Subcutaneous abdominal adipose tissue (tissue), 5 donors: ENCODE results near the gene ZBTB47.

ENCODE experiments used
- H3K27ac ChIP-seq: one replicate; pipeline ENCODE4 v1.7.0; 2013; ENCODE audit warnings: low read depth, mild to moderate bottlenecking, inconsistent platforms, low read length, moderate library complexity
- H3K27me3 ChIP-seq, 5 donors: one replicate each; pipeline ENCODE4 v1.7.0; 2013; ENCODE audit warnings: low read length in 5 of 5, inconsistent platforms in 1 of 5; ENCODE audit not compliant: control insufficient read depth in 5 of 5, insufficient read depth in 4 of 5
- H3K36me3 ChIP-seq, 5 donors: one replicate each; pipeline ENCODE4 v1.7.0; 2013; ENCODE audit warnings: low read length in 5 of 5; ENCODE audit not compliant: control insufficient read depth in 5 of 5, insufficient read depth in 5 of 5
- H3K4me1 ChIP-seq, 5 donors: one replicate each; pipeline ENCODE4 v1.7.0; 2013; ENCODE audit warnings: low read length in 5 of 5, mild to moderate bottlenecking in 3 of 5, moderate library complexity in 1 of 5; ENCODE audit not compliant: control insufficient read depth in 5 of 5, insufficient read depth in 5 of 5
- H3K4me3 ChIP-seq, 5 donors: one replicate each; pipeline ENCODE4 v1.7.0; 2013; ENCODE audit warnings: low read length in 5 of 5, low read depth in 1 of 5
- H3K9ac ChIP-seq, 5 donors: one replicate each; pipeline ENCODE4 v1.7.0; 2013; ENCODE audit warnings: low read length in 5 of 5, mild to moderate bottlenecking in 4 of 5, moderate library complexity in 3 of 5
- H3K9me3 ChIP-seq, 5 donors: one replicate each; pipeline ENCODE4 v1.7.0; 2013; ENCODE audit warnings: low read length in 5 of 5; ENCODE audit not compliant: control insufficient read depth in 5 of 5
- donor health status: healthy.
- donor health status: healthy.
- donor health status: healthy.
- donor health status: healthy.
- donor health status: healthy.

ZBTB47 gene

DNA sequence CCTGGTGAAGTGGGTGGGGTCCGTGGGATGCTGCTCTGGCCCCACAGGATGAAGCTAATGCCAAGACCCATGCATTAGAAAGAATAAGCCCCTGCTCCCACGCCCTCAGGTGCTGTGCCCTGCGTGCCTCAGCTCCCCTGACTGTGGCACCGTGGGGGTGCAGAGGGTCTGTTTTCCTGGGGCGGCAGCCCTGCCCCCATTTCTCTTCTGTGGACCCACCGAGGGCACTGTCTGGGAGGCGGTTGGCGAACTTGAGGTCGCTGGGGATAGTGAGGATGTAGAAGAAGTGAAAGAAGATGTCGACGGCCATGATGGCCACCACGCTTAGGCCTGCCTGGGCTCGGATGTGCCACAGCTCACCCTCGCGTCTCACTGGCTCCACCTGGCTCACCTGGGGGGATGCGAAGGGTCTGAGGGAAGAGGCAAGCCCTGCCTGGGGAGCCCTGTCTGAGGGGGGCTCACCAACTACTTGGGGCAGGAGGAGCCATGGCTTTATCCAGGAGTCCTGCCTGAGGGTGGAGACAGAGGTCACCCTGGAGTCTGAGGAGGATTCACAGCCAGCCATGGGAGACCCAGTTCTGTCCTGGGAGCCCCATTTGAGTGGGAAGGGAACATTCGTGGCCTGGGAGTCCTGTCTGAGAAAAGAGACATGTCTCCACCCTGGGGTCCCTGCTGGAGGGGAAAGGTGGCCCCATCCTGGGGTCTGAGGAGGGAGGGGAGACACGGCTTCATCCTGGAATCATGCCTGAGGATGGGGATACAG, 44.0 kb downstream of the ZBTB47 start:
- Histone ChIP-seq H3K9me3 (no peaks in the 10 kb centered on the region), H3K4me1 (no peaks in the 10 kb centered on the region), H3K4me3 (no peak overlapping the region), H3K36me3 (no peaks in the 10 kb centered on the region), H3K9ac (no peak overlapping the region), H3K27me3 (peaks cover 0 to 13% (median 3%) of the 10 kb centered on the region in 5 donors), H3K27ac (no peak overlapping the region)

- Histone ChIP-seq H3K9me3 (no peaks in the 10 kb centered on the region), H3K27ac (no peak overlapping the region), H3K27me3 (peaks cover 0 to 17% (median 3%) of the 10 kb centered on the region in 5 donors), H3K9ac (no peak overlapping the region), H3K36me3 (no peaks in the 10 kb centered on the region), H3K4me1 (no peaks in the 10 kb centered on the region), H3K4me3 (no peak overlapping the region)
These were observed 44.9 kb downstream of the ZBTB47 start for GRCh38 chr3:42698216-42698910.

- Histone ChIP-seq H3K4me1 (no peaks in the 10 kb centered on the region), H3K27ac (no peak overlapping the region), H3K27me3 (peaks cover 0 to 17% (median 3%) of the 10 kb centered on the region in 5 donors), H3K9ac (no peak overlapping the region), H3K36me3 (no peaks in the 10 kb centered on the region), H3K9me3 (no peaks in the 10 kb centered on the region), H3K4me3 (no peak overlapping the region)
These were observed 45.4 kb downstream of the ZBTB47 start for GRCh38 chr3:42698911-42699230.

GRCh38 chr3:42699511-42699971, 46.0 kb downstream of the ZBTB47 start:
- Histone ChIP-seq H3K9ac (no peak overlapping the region), H3K4me1 (no peaks in the 10 kb centered on the region), H3K4me3 (no peak overlapping the region)

DNA sequence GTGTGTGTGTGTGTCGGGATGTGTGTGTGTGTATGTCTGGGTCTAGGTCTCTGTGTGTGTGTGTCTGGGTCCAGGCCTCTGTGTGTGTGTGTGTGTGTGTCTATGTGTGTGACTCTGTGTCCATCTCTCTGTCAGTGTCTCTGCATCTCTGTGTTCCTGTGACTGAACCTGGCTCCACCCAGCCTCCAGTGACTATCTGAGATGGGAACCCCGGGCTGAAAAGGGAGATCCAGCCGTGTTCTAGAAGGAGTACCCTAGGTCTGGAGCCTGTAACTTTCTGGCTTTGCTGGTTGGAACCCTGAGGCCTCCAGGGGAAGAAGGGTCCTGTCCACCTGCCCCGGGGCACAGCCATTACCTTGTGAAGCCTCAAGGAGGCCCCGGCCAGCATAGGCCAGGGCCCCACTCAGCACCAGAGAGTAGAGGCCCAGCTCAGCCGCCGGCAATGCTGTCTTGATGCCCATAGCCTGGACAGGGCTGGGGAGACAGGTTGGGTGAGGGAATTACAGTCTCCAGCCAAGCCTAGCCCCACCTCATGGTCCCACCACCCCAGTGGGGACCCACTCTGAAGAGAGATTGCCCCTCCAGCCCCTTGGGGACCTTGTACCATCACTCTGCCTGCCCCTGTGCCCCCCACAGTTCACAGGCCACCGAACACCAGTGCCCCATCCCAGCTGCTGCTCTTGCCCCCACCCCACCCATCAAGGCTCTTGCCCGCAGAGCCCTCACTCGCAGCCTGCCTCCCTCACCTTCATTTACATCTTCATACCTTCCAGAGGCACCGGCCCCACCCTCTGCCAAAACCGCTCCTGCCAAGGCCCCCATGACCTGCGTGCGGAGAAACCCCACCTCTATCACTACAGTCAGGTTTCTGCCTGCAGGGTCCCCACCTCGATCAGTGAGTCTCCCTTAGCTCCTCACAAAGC, 47.1 kb downstream of the ZBTB47 start:
- Histone ChIP-seq H3K4me3 (no peak overlapping the region), H3K27me3 (peaks cover 0 to 17% (median 3%) of the 10 kb centered on the region in 5 donors), H3K9me3 (no peaks in the 10 kb centered on the region), H3K9ac (no peak overlapping the region), H3K4me1 (no peaks in the 10 kb centered on the region), H3K36me3 (no peaks in the 10 kb centered on the region), H3K27ac (no peak overlapping the region)

More at GRCh38 chr3:42699511-42699971, 46.0 kb downstream of the ZBTB47 start:
- Histone ChIP-seq H3K36me3 (no peaks in the 10 kb centered on the region), H3K9me3 (no peaks in the 10 kb centered on the region), H3K27me3 (peaks cover 0 to 17% (median 3%) of the 10 kb centered on the region in 5 donors), H3K27ac (no peak overlapping the region)

DNA sequence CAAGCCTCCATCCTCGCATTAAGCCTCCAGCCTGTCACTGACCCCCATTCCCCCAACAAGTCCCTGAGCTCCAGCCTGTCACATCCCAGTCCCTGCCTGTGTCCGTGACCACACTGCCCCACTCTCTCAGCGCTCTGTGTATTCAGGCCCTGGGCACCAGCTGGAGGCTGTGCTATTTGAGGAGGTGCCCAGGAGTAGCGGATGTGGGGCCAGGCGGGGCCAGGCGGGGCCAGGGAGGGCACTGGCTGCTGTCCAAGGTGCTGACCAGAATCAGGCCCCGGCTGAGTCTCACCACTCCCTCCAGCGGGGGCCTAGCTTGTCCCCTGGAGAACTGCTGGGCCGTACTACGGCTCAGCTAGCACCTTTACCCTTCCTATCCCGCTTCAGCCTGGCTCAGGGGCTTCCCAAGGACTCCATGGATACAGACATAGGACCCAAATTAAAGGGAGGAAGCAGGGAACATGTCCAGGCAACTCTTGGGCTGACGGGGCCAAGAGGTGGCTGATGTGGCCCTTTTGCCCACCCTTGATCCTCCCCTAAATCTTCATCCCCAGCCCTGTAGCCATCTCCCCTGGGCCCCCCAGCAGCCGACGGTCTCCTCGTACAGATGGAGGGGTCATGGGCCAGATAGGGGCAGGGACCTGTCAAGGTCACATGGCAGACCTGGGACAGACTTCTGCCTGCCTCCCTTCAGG, 48.0 kb downstream of the ZBTB47 start:
- Histone ChIP-seq H3K27me3 (peaks cover 0 to 17% (median 3%) of the 10 kb centered on the region in 5 donors), H3K36me3 (no peaks in the 10 kb centered on the region), H3K4me3 (no peak overlapping the region), H3K9ac (no peak overlapping the region), H3K9me3 (no peaks in the 10 kb centered on the region), H3K4me1 (no peaks in the 10 kb centered on the region), H3K27ac (no peak overlapping the region)

- Histone ChIP-seq H3K9me3 (no peaks in the 10 kb centered on the region), H3K4me3 (no peak within 1 kb of the TSS), H3K27me3 (peaks cover 0 to 14% (median 3%) of the 10 kb centered on the region in 5 donors), H3K4me1 (no peaks in the 10 kb centered on the region), H3K27ac (no peak within 1 kb of the TSS), H3K9ac (no peak within 1 kb of the TSS), H3K36me3 (no peaks in the 10 kb centered on the region)
These were observed 48.8 kb downstream of the ZBTB47 start, which contains the start of gene HHATL for GRCh38 chr3:42702066-42702951. Gene HHATL, minus strand, starts transcription at chr3:42702798. Its CDS starts 1,972 bp downstream, at chr3:42700826.

- H3K9ac ChIP-seq: no peak overlapping the region
- peaks cover 0 to 12% (median 3%) of the 10 kb centered on the region in 5 donors for H3K27me3 ChIP-seq
- H3K36me3 ChIP-seq: no peaks in the 10 kb centered on the region
- no peaks in the 10 kb centered on the region for H3K4me1 ChIP-seq
- no peaks in the 10 kb centered on the region for H3K9me3 ChIP-seq
- no peak overlapping the region for H3K27ac ChIP-seq
- no peak overlapping the region for H3K4me3 ChIP-seq
These were observed 49.6 kb downstream of the ZBTB47 start for GRCh38 chr3:42702982-42703694.
